H9 (cell line): Measurements from ENCODE around the gene MUSTN1. TPM values are rescaled to one million over a fixed set of nuclear protein-coding genes. Genes with fewer than 3 reads are reported as not detected.

Experiments
- DNase-seq: peaks from one replicate; pipeline ENCODE4 v3.0.0-alpha.2; 2017
- H2AFZ ChIP-seq: one replicate; pipeline ENCODE4 v1.6.1; 2013; ENCODE audit warnings: mild to moderate bottlenecking, low read length, control low read depth, moderate library complexity
- H2AK5ac ChIP-seq: 2 replicates; pipeline ENCODE4 v1.6.1; 2013; ENCODE audit warnings: low read length, control low read depth, mixed read lengths; ENCODE audit not compliant: insufficient read length
- H2BK120ac ChIP-seq: one replicate; pipeline ENCODE4 v1.6.1; 2013; ENCODE audit warnings: low read depth, mild to moderate bottlenecking, low read length, control low read depth, inconsistent platforms; ENCODE audit not compliant: poor library complexity, severe bottlenecking
- H2BK12ac ChIP-seq: 2 replicates; pipeline ENCODE4 v1.6.1; 2013; ENCODE audit warnings: low read length, control low read depth, mixed read lengths, low read depth; ENCODE audit not compliant: insufficient read length
- H2BK15ac ChIP-seq: 2 replicates; pipeline ENCODE4 v1.6.1; 2013; ENCODE audit warnings: low read depth, low read length, control low read depth
- H2BK20ac ChIP-seq: one replicate; pipeline ENCODE4 v1.6.1; 2013; ENCODE audit warnings: low read depth, mild to moderate bottlenecking, low read length, control low read depth, inconsistent platforms; ENCODE audit not compliant: poor library complexity, severe bottlenecking
- H2BK5ac ChIP-seq: 2 replicates; pipeline ENCODE4 v1.6.1; 2013; ENCODE audit warnings: low read length, control low read depth, mixed read lengths; ENCODE audit not compliant: insufficient read length
- H3K14ac ChIP-seq: 2 replicates; pipeline ENCODE4 v1.6.1; 2013; ENCODE audit warnings: low read length, control low read depth; ENCODE audit not compliant: insufficient read depth
- H3K18ac ChIP-seq: 2 replicates; pipeline ENCODE4 v1.6.1; 2013; ENCODE audit warnings: low read depth, mild to moderate bottlenecking, mixed read lengths, low read length, control low read depth; ENCODE audit not compliant: insufficient read length
- H3K23ac ChIP-seq: 2 replicates; pipeline ENCODE4 v1.6.1; 2013; ENCODE audit warnings: low read length, control low read depth, mixed read lengths, low read depth; ENCODE audit not compliant: insufficient read length
- H3K23me2 ChIP-seq: 2 replicates; pipeline ENCODE4 v1.6.1; 2013; ENCODE audit warnings: low read depth, mild to moderate bottlenecking, mixed read lengths, low read length, control low read depth; ENCODE audit not compliant: insufficient read length, poor library complexity, severe bottlenecking
- H3K27ac ChIP-seq: 2 replicates; pipeline ENCODE4 v1.5.1; 2013; ENCODE audit warnings: low read length, control low read depth, mixed read lengths, low read depth; ENCODE audit not compliant: insufficient read length
- H3K27me3 ChIP-seq: 2 replicates; pipeline ENCODE4 v1.6.1; 2013; ENCODE audit warnings: low read length, control low read depth, inconsistent platforms; ENCODE audit not compliant: insufficient read depth
- H3K4ac ChIP-seq: 2 replicates; pipeline ENCODE4 v1.6.1; 2013; ENCODE audit warnings: low read depth, mild to moderate bottlenecking, control low read depth, inconsistent platforms, low read length, moderate library complexity
- H3K4me1 ChIP-seq: 2 replicates; pipeline ENCODE4 v1.6.1; 2013; ENCODE audit warnings: low read length, control low read depth, inconsistent platforms; ENCODE audit not compliant: insufficient read depth
- H3K4me2 ChIP-seq: 2 replicates; pipeline ENCODE4 v1.6.1; 2013; ENCODE audit warnings: low read length, control low read depth, mixed read lengths; ENCODE audit not compliant: insufficient read length, insufficient read depth
- H3K56ac ChIP-seq: 2 replicates; pipeline ENCODE4 v1.6.1; 2013; ENCODE audit warnings: low read depth, mild to moderate bottlenecking, mixed read lengths, low read length, control low read depth; ENCODE audit not compliant: insufficient read length
- H3K79me1 ChIP-seq: 2 replicates; pipeline ENCODE4 v1.6.1; 2013; ENCODE audit warnings: low read depth, mild to moderate bottlenecking, moderate library complexity, low read length, control low read depth, inconsistent platforms; ENCODE audit not compliant: insufficient read depth, poor library complexity, severe bottlenecking
- H3K79me2 ChIP-seq: 2 replicates; pipeline ENCODE4 v1.6.1; 2013; ENCODE audit warnings: low read length, control low read depth, inconsistent platforms; ENCODE audit not compliant: insufficient read depth
- H3K9ac ChIP-seq: 2 replicates; pipeline ENCODE4 v1.6.1; 2013; ENCODE audit warnings: low read length, control low read depth, mixed read lengths; ENCODE audit not compliant: insufficient read length; ENCODE audit errors: extremely low read depth
- H3K9me3 ChIP-seq: one replicate; pipeline ENCODE4 v1.6.1; 2013; ENCODE audit warnings: low read depth, low read length, inconsistent platforms; ENCODE audit not compliant: control insufficient read depth
- H3T11ph ChIP-seq: one replicate; pipeline ENCODE4 v1.6.1; 2013; ENCODE audit warnings: mild to moderate bottlenecking, low read length, control low read depth, inconsistent platforms
- H4K20me1 ChIP-seq: one replicate; pipeline ENCODE4 v1.6.1; 2013; ENCODE audit not compliant: control insufficient read depth, insufficient read length, insufficient read depth
- H4K5ac ChIP-seq: 2 replicates; pipeline ENCODE4 v1.6.1; 2013; ENCODE audit warnings: low read depth, mild to moderate bottlenecking, mixed read lengths, low read length, control low read depth; ENCODE audit not compliant: insufficient read length
- H4K8ac ChIP-seq: replicated peaks from 2 replicates; pipeline ENCODE4 v1.6.1; 2013; ENCODE audit warnings: low read length, control low read depth, mixed read lengths, low read depth; ENCODE audit not compliant: insufficient read length
- H4K91ac ChIP-seq: 2 replicates; pipeline ENCODE4 v1.6.1; 2013; ENCODE audit warnings: low read depth, mild to moderate bottlenecking, moderate library complexity, mixed read lengths, low read length, control low read depth; ENCODE audit not compliant: insufficient read length
- H3K27ac Mint-ChIP-seq, 3 experiments: 2 replicates in 2 of 3; 3 replicates in 1 of 3; pipeline ENCODE4 v1.8.0; 2020 to 2021; ENCODE audit warnings: mixed read lengths in 3 of 3, mild to moderate bottlenecking in 1 of 3, moderate library complexity in 1 of 3
- H3K27me3 Mint-ChIP-seq: 2 replicates; pipeline ENCODE4 v1.8.0; 2021; ENCODE audit warnings: low read depth, mild to moderate bottlenecking, moderate library complexity, mixed read lengths
- H3K36me3 Mint-ChIP-seq, 3 experiments: 2 replicates in 2 of 3; 3 replicates in 1 of 3; pipeline ENCODE4 v1.8.0; 2020 to 2021; ENCODE audit warnings: low read depth in 3 of 3, mixed read lengths in 3 of 3; ENCODE audit not compliant: insufficient read depth in 1 of 3
- H3K4me1 Mint-ChIP-seq, 2 experiments: 2 replicates each; pipeline ENCODE4 v1.8.0; 2020; ENCODE audit warnings: mixed read lengths in 2 of 2
- H3K4me3 Mint-ChIP-seq, 2 experiments: 2 replicates in 1 of 2; 3 replicates in 1 of 2; pipeline ENCODE4 v1.8.0; 2020 to 2021; ENCODE audit warnings: mild to moderate bottlenecking in 2 of 2, mixed read lengths in 2 of 2, moderate library complexity in 1 of 2
- H3K9me3 Mint-ChIP-seq, 2 experiments: 2 replicates in 1 of 2; 3 replicates in 1 of 2; pipeline ENCODE4 v1.8.0; 2020; ENCODE audit warnings: mild to moderate bottlenecking in 2 of 2, mixed read lengths in 2 of 2, moderate library complexity in 1 of 2
- CTCF ChIP-seq: fragments of 200-600 bp; sonication (generic); conservative IDR thresholded peaks from 3 replicates; pipeline ENCODE4 v1.8.0; 2021; ENCODE audit warnings: antibody characterized with exemption, mild to moderate bottlenecking
- WGBS: extraction: QIAGEN DNeasy Blood & Tissue Kit; methylation state at CpG from one replicate; pipeline ENCODE4 v1.1.7; 2013; ENCODE audit warnings: missing lambda C conversion rate, low lambda C conversion rate, mixed read lengths; ENCODE audit not compliant: insufficient read length; ENCODE audit errors: extremely low coverage; 5-methylcytosine and 5-hydroxymethylcytosine counted together
- total RNA-seq: library from RNA; stranded (reverse); gene quantifications from 2 replicates; pipeline ENCODE4 v1.2.1, GENCODE V29; 2021

MUSTN1 gene
- total RNA-seq, 1 experiment from 2014 or later = 0.72 TPM

- Mint-ChIP-seq H3K4me1 (peaks cover 8 to 9% of the 10 kb centered on the region in 2 experiments), H3K27me3 (no peaks in the 10 kb centered on the region), H3K36me3 (peaks cover 15 to 40% (median 31%) of the 10 kb centered on the region in 3 experiments), H3K9me3 (no peaks in the 10 kb centered on the region; a peak in 1 of 5 replicates), H3K4me3 (no peak overlapping the region), H3K27ac (no peak overlapping the region)
- Histone ChIP-seq H2BK12ac (no peak overlapping the region), H3K4me1 (no peaks in the 10 kb centered on the region), H3K4me2 (no peak overlapping the region), H3K18ac (no peak overlapping the region), H4K91ac (no peak overlapping the region), H3K27me3 (no peaks in the 10 kb centered on the region), H3K23me2 (no peaks in the 10 kb centered on the region), H2AK5ac (no peak overlapping the region), H4K20me1 (no peaks in the 10 kb centered on the region), H3K79me2 (no peaks in the 10 kb centered on the region), H2BK5ac (no peak overlapping the region), H2BK20ac (no peak overlapping the region), H3K9ac (no peak overlapping the region), H2BK15ac (no peak overlapping the region), H3K56ac (no peak overlapping the region), H4K5ac (no peak overlapping the region), H3K23ac (no peak overlapping the region), H3K79me1 (no peaks in the 10 kb centered on the region), H3K14ac (no peak overlapping the region), H2BK120ac (no peak overlapping the region), H2AFZ (no peak overlapping the region), H3K4ac (no peak overlapping the region), H3K27ac (no peak overlapping the region), H3T11ph (no peak overlapping the region), H3K9me3 (no peaks in the 10 kb centered on the region), H4K8ac (no peak overlapping the region)
- WGBS = no CpG with 5 or more reads among the region's 7 CpGs
- no peak for DNase-seq
- no peak for TF ChIP-seq CTCF
Observed at GRCh38 chr3:52848617-52849016, 13.8 kb upstream of the MUSTN1 start.
